GM23248 (cell line): Measurements from ENCODE around the gene LRRC3. TPM values are rescaled to one million over a fixed set of nuclear protein-coding genes. Genes with fewer than 3 reads are reported as not detected.

Experiments used
- DNase-seq: peaks from one replicate; pipeline ENCODE4 v3.0.0-alpha.2; 2015
- H2AFZ ChIP-seq: fragments of 200-600 bp; sonication (generic); 2 replicates; pipeline ENCODE4 v1.6.1; 2016; ENCODE audit warnings: antibody characterized with exemption
- H3F3A ChIP-seq: fragments of 200-600 bp; sonication (generic); 2 replicates; pipeline ENCODE4 v1.6.1; 2016; ENCODE audit warnings: mild to moderate bottlenecking, antibody characterized with exemption, mixed run types; ENCODE audit not compliant: insufficient read depth
- H3K27ac ChIP-seq: fragments of 200-600 bp; sonication (generic); 2 replicates; pipeline ENCODE4 v1.5.1; 2016; ENCODE audit warnings: mild to moderate bottlenecking
- H3K27me3 ChIP-seq: fragments of 200-600 bp; sonication (generic); replicated peaks from 2 replicates; pipeline ENCODE4 v1.6.1; 2016; ENCODE audit warnings: mild to moderate bottlenecking; ENCODE audit not compliant: insufficient read depth
- H3K36me3 ChIP-seq: fragments of 200-600 bp; sonication (generic); 2 replicates; pipeline ENCODE4 v1.6.1; 2016; ENCODE audit warnings: low read depth, mild to moderate bottlenecking
- H3K4me1 ChIP-seq: fragments of 200-600 bp; sonication (generic); 2 replicates; pipeline ENCODE4 v1.6.1; 2016; ENCODE audit warnings: mild to moderate bottlenecking; ENCODE audit not compliant: insufficient read depth
- H3K4me2 ChIP-seq: fragments of 200-600 bp; sonication (generic); one replicate; pipeline ENCODE4 v1.6.1; 2016; ENCODE audit warnings: mild to moderate bottlenecking; ENCODE audit not compliant: unreplicated experiment
- H3K4me3 ChIP-seq: fragments of 200-600 bp; sonication (generic); 2 replicates; pipeline ENCODE4 v1.5.1; 2016; ENCODE audit warnings: mild to moderate bottlenecking
- H3K79me2 ChIP-seq: fragments of 200-600 bp; sonication (generic); 2 replicates; pipeline ENCODE4 v1.6.1; 2016; ENCODE audit warnings: mild to moderate bottlenecking; ENCODE audit not compliant: insufficient read depth
- H3K9ac ChIP-seq: fragments of 200-600 bp; sonication (generic); 2 replicates; pipeline ENCODE4 v1.6.1; 2016; ENCODE audit warnings: mild to moderate bottlenecking
- H3K9me2 ChIP-seq: fragments of 200-600 bp; sonication (generic); 2 replicates; pipeline ENCODE4 v1.6.1; 2016; ENCODE audit warnings: mixed run types, mild to moderate bottlenecking, moderate library complexity; ENCODE audit not compliant: insufficient read depth
- H3K9me3 ChIP-seq: fragments of 200-600 bp; sonication (generic); one replicate; pipeline ENCODE4 v1.6.1; 2017; ENCODE audit warnings: low read depth
- H4K20me1 ChIP-seq: fragments of 200-600 bp; sonication (generic); 2 replicates; pipeline ENCODE4 v1.6.0; 2016; ENCODE audit not compliant: insufficient read depth
- EZH2 ChIP-seq: fragments of 200-600 bp; sonication (generic); IDR thresholded peaks from 2 replicates; pipeline ENCODE4 v1.6.1; 2018; ENCODE audit warnings: antibody characterized with exemption, mild to moderate bottlenecking; ENCODE audit not compliant: insufficient read depth, poor library complexity, severe bottlenecking
- EZH2phosphoT487 ChIP-seq: fragments of 200-600 bp; sonication (generic); IDR thresholded peaks from 2 replicates; pipeline ENCODE4 v1.6.1; 2018; ENCODE audit warnings: antibody characterized with exemption, moderate library complexity, mild to moderate bottlenecking, low read depth; ENCODE audit not compliant: insufficient read depth
- WGBS, 2 experiments: methylation state at CpG; one replicate each; pipeline ENCODE4 v1.1.6; 2015 to 2017; ENCODE audit warnings: low lambda C conversion rate in 2 of 2, low coverage in 1 of 2; ENCODE audit errors: missing lambda C conversion rate in 2 of 2; 5-methylcytosine and 5-hydroxymethylcytosine counted together
- in situ Hi-C: fragments of 300-500 bp; cut with MboI; formaldehyde crosslinking; loops from 2 replicates; pipeline ENCODE4 v1.15.0; 2020
- polyA plus RNA-seq: library from polyadenylated mRNA; unstranded; fragments of >200 nt; fragmentation: Nextera tagmentation; extraction: Ambion mirVana; gene quantifications from 2 replicates; pipeline ENCODE4 v1.2.1, GENCODE V29; 2016
- total RNA-seq: library from RNA; depleted of rRNA; stranded (reverse); fragments of >200 nt; shearing (Covaris generic); gene quantifications from 2 replicates; pipeline ENCODE4 v1.2.3, GENCODE V29; 2014

LRRC3 gene
- total and polyA plus RNA-seq, 2 experiments from 2014 or later, result 0.29 to 0.32 TPM

DNA sequence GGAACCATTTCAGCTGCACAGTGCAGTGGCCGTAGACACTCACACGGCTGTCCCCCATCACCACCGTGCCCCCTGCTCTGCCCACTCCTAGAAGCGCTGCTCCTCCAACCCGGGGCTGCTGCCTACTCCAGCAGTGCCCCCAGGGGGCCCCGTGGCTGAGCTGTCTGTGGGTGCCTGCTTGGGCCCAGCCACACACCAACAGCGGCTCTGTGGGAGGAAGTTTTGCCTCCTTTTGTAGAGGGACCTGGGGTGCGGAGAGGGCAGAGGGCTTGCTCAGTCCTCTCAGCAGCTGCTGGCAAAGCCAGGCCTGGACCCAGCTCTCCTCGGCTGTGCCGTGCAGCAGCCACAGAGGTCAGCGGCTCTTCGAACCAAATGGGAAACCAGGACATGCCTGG is 11.4 kb upstream of the LRRC3 start:
- in situ Hi-C loops, result no loop called here
- peaks cover 12% of the 10 kb centered on the region for H3K27me3 ChIP-seq

DNA sequence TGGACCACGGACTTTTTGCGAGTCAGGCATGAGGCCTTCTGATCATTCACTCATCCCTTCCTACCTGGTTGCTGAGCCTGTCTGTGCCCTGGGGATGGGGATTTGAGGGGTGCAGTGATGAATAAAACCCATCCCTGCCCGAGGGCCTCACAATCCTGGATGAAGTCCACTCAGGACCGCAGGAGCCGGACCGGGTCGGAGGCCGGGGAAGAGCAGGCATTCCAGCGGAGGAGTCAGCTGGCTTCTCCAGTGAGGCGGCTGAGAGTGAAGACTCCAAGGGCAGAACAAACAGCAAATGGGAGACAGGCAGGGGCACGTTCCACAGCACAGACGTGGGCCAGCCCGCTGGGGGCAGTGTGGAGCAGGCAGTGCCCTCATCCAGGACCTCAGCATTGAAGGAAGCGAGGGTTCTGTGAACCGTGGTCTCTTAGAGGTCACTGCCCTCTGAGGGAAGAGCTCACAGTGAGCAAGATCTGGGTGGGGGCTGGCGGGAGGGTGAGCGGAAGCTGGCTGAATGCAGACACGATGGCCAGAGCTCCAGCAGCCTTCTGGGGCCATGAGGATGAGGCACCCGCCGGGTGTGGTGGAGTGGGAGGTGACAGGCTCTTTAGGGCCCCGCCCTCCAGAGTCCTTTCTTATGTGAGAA is 10.9 kb upstream of the LRRC3 start:
- Histone ChIP-seq H3K79me2 (no peaks in the 10 kb centered on the region), H3K9me3 (no peaks in the 10 kb centered on the region), H3K9ac (no peak overlapping the region), H3K9me2 (no peaks in the 10 kb centered on the region), H3K4me1 (no peaks in the 10 kb centered on the region), H3K4me3 (no peak overlapping the region), H4K20me1 (no peaks in the 10 kb centered on the region), H3K36me3 (no peaks in the 10 kb centered on the region), H3K4me2 (no peak overlapping the region), H3K27me3 (peaks cover 17% of the 10 kb centered on the region), H3F3A (no peaks in the 10 kb centered on the region), H2AFZ (no peak overlapping the region), H3K27ac (no peak overlapping the region)
- WGBS, 2 experiments, result 68 to 75% methylated on average over 21 of the region's 21 CpGs
- DNase-seq, result no peak
- no peak for TF ChIP-seq EZH2phosphoT487
- in situ Hi-C loops, result no loop called here

More for the DNA sequence above, 11.4 kb upstream of the LRRC3 start:
- H3K4me1 ChIP-seq, result no peaks in the 10 kb centered on the region
- no peak for DNase-seq
- no peaks in the 10 kb centered on the region for H3F3A ChIP-seq
- no peak overlapping the region for H3K27ac ChIP-seq
- H3K4me3 ChIP-seq, result no peak overlapping the region
- no peaks in the 10 kb centered on the region for H3K9me3 ChIP-seq
- TF ChIP-seq EZH2 (no peak), EZH2phosphoT487 (no peak)
- no peaks in the 10 kb centered on the region for H3K9me2 ChIP-seq
- 54 to 73% methylated on average over 10 to 12 of the region's 12 CpGs for WGBS, 2 experiments
- H3K36me3 ChIP-seq, result no peaks in the 10 kb centered on the region
- H2AFZ ChIP-seq, result no peak overlapping the region
- no peaks in the 10 kb centered on the region for H4K20me1 ChIP-seq
- no peak overlapping the region for H3K9ac ChIP-seq
- no peaks in the 10 kb centered on the region for H3K79me2 ChIP-seq
- no peak overlapping the region for H3K4me2 ChIP-seq

DNA sequence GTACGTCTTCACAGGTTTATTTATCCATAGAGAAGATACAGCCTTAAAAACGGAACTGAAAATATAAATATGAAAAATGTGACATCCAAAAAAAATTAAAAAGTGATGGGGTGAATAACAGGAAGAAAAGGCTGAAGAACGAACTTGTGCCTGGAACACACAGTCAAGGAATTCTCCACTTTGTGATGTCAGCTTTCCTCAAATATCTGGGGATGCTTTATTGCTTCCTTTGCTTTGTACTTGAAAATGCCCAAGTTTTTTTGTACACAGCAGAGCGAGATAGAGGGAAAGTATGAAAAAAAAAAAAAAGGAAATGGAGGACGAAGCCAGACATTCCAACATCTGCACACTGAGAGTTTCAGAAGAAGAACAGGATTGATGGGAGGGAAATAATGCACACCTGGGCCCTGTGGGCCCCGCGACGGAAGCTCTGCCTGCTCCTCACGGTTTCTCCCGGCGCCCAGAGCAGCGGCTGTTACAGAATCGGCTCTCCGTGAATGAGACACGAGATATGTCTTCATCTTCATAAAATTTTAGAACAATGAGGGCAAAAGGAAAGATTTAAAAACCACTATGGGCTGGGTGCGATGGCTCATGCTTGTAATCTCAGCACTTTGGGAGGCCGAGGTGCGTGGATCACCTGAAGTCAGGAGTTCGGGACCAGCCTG is 10.0 kb upstream of the LRRC3 start:
- no peaks in the 10 kb centered on the region for H3K9me2 ChIP-seq
- no peaks in the 10 kb centered on the region for H3K79me2 ChIP-seq
- no peaks in the 10 kb centered on the region for H3K4me1 ChIP-seq
- no peak overlapping the region for H2AFZ ChIP-seq
- H3K4me2 ChIP-seq, result no peak overlapping the region
- H3K9me3 ChIP-seq, result no peaks in the 10 kb centered on the region
- H3K9ac ChIP-seq, result no peak overlapping the region
- no peaks in the 10 kb centered on the region for H4K20me1 ChIP-seq
- in situ Hi-C loops, result no loop called here
- H3F3A ChIP-seq, result no peaks in the 10 kb centered on the region
- no peak overlapping the region for H3K27ac ChIP-seq
- 23 to 26% methylated on average over 19 of the region's 19 CpGs for WGBS, 2 experiments
- H3K36me3 ChIP-seq, result no peaks in the 10 kb centered on the region
- DNase-seq, result no peak
- TF ChIP-seq EZH2 (no peak), EZH2phosphoT487 (no peak)
- H3K27me3 ChIP-seq, result peaks cover 19% of the 10 kb centered on the region; the same call in 1 of the 2 replicates
- H3K4me3 ChIP-seq, result no peak overlapping the region

DNA sequence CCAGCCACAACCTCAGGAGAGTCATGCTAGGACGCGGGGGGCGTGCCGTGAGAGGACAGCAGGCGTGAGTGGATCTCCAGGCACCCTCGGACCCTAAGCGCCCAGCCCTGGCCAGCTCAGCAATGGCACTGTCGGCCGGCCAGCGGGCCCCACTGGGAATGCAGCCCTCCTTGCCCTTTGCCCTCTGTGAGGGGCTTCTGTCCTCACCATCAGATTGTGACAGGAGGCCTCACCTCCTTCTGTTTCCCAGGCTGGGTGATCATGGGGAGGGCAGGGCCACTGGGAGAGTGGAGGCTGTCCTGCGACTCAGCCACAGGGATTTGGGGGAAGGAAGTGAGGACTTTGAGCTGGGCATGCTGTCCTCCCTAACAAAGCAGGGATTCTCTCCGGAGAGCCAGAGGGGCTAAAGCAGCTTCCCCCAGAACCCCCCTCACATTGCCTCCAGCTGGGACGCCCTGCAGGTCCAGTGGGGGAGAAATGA is 6.6 kb upstream of the LRRC3 start:
- Histone ChIP-seq H3K9ac (no peak overlapping the region), H3K79me2 (no peaks in the 10 kb centered on the region), H3K27ac (no peak overlapping the region), H3K4me3 (no peak overlapping the region), H3K9me2 (no peaks in the 10 kb centered on the region), H3K4me1 (no peaks in the 10 kb centered on the region), H2AFZ (no peak overlapping the region), H3K27me3 (peaks cover 20% of the 10 kb centered on the region), H3K9me3 (no peaks in the 10 kb centered on the region), H3F3A (0 out of 2 replicates have a peak, but pooled peaks cover 4% of the 10 kb centered on the region), H3K36me3 (no peaks in the 10 kb centered on the region), H4K20me1 (no peaks in the 10 kb centered on the region), H3K4me2 (no peak overlapping the region)
- WGBS, 2 experiments, result 46 to 50% methylated on average over 13 of the region's 13 CpGs
- TF ChIP-seq EZH2phosphoT487 (no peak), EZH2 (no peak)
- no peak for DNase-seq
- in situ Hi-C loops, result no loop called here
